ENCODE results near the gene ANXA6.

GRCh38 chr5:151156507-151157420, 815 bp downstream of the ANXA6 start:
- TF ChIP-seq, protein P1, sequence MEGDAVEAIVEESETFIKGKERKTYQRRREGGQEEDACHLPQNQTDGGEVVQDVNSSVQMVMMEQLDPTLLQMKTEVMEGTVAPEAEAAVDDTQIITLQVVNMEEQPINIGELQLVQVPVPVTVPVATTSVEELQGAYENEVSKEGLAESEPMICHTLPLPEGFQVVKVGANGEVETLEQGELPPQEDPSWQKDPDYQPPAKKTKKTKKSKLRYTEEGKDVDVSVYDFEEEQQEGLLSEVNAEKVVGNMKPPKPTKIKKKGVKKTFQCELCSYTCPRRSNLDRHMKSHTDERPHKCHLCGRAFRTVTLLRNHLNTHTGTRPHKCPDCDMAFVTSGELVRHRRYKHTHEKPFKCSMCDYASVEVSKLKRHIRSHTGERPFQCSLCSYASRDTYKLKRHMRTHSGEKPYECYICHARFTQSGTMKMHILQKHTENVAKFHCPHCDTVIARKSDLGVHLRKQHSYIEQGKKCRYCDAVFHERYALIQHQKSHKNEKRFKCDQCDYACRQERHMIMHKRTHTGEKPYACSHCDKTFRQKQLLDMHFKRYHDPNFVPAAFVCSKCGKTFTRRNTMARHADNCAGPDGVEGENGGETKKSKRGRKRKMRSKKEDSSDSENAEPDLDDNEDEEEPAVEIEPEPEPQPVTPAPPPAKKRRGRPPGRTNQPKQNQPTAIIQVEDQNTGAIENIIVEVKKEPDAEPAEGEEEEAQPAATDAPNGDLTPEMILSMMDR (conservative IDR thresholded peaks at IDR 0.05; ENCODE audit: low read depth, low read length), result no peak
- TF ChIP-seq USF2 (IDR thresholded peaks at IDR 0.05; ENCODE audit: low read depth, low read length), result no peak

All from IMR-90 (cell line).